K562 (cell line): ENCODE measurements around the gene MAP3K20. TPM values are rescaled to one million over a fixed set of nuclear protein-coding genes. Genes with fewer than 3 reads are reported as not detected.

Source experiments
- SIN3A ChIP-seq, 2 experiments: fragments of 150-350 bp in 1 of 2; IDR thresholded peaks; 2 replicates each; pipeline ENCODE4 v1.6.1; 2011 to 2016; ENCODE audit warnings: borderline replicate concordance in 2 of 2, low read depth in 2 of 2, low read length in 2 of 2, mild to moderate bottlenecking in 2 of 2, moderate library complexity in 2 of 2; ENCODE audit not compliant: control insufficient read depth in 1 of 2
- SMARCB1 ChIP-seq: IDR thresholded peaks from 2 replicates; pipeline ENCODE4 v1.6.1; 2011; ENCODE audit warnings: improper control_type of control experiment, low read depth; ENCODE audit not compliant: insufficient read length
- polyA plus RNA-seq, 8 experiments: library from polyadenylated mRNA; depleted of rRNA in 4 of 8; stranded (reverse) in 5 of 8; unstranded in 3 of 8; fragments of >200 nt; fragmentation: Nextera tagmentation in 2 of 8; fragmentation: Illumina TruSeq in 1 of 8; extraction: Ambion mirVana in 2 of 8; extraction: Trizol in 1 of 8; gene quantifications; 2 replicates each; pipeline versions ENCODE4 v1.2.1 to v1.2.3, GENCODE V29; 2011 to 2014; ENCODE audit warnings: inconsistent platforms in 1 of 8, missing spikeins in 1 of 8
- total RNA-seq, 7 experiments: library from RNA; depleted of rRNA in 6 of 7; stranded (reverse); fragments of >200 nt in 6 of 7; fragmentation: Illumina TruSeq in 2 of 7; extraction: Trizol in 2 of 7; gene quantifications; 2 replicates each; pipeline versions ENCODE4 v1.2.1 to v1.2.3, GENCODE V29; 2011 to 2021; ENCODE audit warnings: low replicate concordance in 1 of 7
- TF ChIP-seq, protein P1 (sequence below): fragments of 250-450 bp; sonication (Bioruptor Pico); IDR thresholded peaks from 2 replicates; pipeline ENCODE4 v1.5.0; 2021; ENCODE audit warnings: mild to moderate bottlenecking, moderate library complexity
- TF ChIP-seq, protein P2 (sequence below): fragments of 450-650 bp; IDR thresholded peaks from 2 replicates; pipeline ENCODE4 v1.6.1; 2017; ENCODE audit warnings: antibody characterized with exemption, mild to moderate bottlenecking

MAP3K20 gene
- total and polyA plus RNA-seq, 9 of the 15 experiments (the other 6 are each of a cell fraction or from before 2014, with no cell fraction given) = 9.8 to 34.2 (median 27.3) TPM

DNA sequence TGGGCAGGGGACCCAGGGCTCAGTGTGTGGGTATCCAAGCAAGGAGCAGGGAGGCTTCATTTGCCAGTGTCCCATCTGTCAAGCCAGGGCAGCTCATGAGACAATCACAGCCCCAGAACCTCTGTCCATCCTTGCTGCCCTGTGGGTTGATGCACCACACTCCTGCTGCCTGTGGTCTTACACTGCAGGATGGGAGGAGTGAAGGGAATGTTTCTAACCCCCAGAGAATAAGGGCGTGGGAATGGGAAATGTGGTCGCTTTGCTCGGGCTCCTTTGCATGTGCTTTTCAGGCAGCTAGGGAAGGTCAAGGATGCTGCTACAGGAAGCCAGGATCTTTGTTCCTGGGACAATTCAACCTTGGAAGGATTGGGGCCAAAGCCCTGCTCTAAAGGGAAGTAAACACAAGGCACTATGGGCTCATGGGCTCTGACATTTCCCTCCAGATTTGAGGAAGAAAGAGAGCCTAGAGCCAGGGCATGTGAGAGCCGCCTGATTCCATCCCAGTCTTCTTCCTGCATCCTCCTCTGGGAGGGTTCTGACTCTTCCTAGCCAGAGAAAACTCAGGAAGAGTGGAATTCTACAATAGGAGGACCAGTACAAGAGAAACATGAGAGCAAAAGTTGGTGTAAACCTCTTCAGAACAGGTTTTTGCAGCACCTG lies 18.8 kb upstream of the MAP3K20 start (continued):
- TF ChIP-seq, protein P1, sequence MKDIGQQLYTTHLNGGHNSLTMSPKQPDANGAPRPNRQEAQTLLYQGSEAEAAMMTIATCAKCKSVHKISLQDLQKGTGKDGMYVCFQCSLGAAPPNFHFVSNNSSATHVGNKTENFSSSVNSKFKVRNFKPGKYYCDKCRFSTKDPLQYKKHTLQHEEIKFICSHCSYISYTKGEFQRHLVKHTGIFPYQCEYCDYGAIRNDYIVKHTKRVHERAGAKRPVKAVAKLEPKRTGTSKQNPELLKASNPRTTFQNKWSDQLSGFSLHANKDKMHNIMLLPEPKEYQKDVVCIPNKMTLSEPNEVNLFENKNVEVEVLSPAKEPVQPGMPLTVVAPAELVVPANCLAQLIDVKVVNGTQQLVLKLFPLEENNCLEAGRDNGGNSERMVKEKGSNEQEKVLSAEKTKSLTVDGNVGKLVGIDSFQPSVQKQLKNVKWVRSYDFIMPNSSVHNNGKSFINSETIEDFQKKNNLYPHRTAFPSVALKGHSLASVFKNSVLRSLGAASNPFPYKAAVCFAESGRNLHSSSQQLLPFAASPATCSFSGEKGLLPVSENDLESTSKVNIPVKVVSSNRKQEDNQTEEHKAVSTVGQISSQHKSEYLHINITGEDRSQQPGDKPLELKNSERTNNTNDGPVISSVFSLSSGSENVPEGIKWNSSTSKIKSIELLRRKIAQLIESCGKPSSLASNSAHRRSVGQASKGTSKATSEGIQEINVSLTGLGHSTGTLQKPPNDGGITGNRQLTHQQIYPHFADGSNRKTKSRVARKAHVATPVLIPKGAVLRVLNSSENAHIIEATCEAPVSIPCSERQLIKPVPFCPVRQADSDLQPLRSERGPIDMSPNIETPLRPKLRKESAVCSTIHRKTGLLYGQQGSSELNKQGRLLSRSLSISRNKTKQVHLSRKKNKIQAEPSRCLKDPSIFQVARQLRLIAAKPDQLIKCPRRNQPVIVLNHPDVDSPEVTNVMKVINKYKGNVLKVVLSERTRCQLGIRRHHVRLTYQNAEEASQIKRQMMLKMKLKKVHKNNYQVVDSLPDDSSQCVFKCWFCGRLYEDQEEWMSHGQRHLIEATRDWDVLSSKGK (CRISPR knock-in tag) = no peak
- TF ChIP-seq, protein P2, sequence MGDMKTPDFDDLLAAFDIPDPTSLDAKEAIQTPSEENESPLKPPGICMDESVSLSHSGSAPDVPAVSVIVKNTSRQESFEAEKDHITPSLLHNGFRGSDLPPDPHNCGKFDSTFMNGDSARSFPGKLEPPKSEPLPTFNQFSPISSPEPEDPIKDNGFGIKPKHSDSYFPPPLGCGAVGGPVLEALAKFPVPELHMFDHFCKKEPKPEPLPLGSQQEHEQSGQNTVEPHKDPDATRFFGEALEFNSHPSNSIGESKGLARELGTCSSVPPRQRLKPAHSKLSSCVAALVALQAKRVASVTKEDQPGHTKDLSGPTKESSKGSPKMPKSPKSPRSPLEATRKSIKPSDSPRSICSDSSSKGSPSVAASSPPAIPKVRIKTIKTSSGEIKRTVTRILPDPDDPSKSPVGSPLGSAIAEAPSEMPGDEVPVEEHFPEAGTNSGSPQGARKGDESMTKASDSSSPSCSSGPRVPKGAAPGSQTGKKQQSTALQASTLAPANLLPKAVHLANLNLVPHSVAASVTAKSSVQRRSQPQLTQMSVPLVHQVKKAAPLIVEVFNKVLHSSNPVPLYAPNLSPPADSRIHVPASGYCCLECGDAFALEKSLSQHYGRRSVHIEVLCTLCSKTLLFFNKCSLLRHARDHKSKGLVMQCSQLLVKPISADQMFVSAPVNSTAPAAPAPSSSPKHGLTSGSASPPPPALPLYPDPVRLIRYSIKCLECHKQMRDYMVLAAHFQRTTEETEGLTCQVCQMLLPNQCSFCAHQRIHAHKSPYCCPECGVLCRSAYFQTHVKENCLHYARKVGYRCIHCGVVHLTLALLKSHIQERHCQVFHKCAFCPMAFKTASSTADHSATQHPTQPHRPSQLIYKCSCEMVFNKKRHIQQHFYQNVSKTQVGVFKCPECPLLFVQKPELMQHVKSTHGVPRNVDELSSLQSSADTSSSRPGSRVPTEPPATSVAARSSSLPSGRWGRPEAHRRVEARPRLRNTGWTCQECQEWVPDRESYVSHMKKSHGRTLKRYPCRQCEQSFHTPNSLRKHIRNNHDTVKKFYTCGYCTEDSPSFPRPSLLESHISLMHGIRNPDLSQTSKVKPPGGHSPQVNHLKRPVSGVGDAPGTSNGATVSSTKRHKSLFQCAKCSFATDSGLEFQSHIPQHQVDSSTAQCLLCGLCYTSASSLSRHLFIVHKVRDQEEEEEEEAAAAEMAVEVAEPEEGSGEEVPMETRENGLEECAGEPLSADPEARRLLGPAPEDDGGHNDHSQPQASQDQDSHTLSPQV = no peak
- TF ChIP-seq SIN3A (IDR thresholded peaks at IDR 0.05; ENCODE audit: borderline replicate concordance in 2 of 2, control insufficient read depth in 1 of 2, low read depth in 2 of 2, low read length in 2 of 2) = no peak
- TF ChIP-seq SMARCB1 = no peak
